HepG2 (cell line): ENCODE measurements around the gene ICE2. TPM values are rescaled to one million over a fixed set of nuclear protein-coding genes. Genes with fewer than 3 reads are reported as not detected.
A peak's percentile ranks its signal among the peaks of the same experiment; 100 is the strongest.

Experiments used
- ARID2 ChIP-seq: sonication (generic); formaldehyde crosslinking; IDR thresholded peaks from 2 replicates; pipeline ENCODE4 v1.8.1; 2022; ENCODE audit warnings: mild to moderate bottlenecking, missing genetic modification reagents, borderline replicate concordance
- CC2D1A ChIP-seq: sonication (generic); formaldehyde crosslinking; IDR thresholded peaks from 2 replicates; pipeline ENCODE4 v1.8.1; 2023; ENCODE audit warnings: mild to moderate bottlenecking, missing genetic modification reagents
- FOXO1 ChIP-seq: sonication (generic); formaldehyde crosslinking; IDR thresholded peaks from 2 replicates; pipeline ENCODE4 v1.4.0; 2020; ENCODE audit warnings: missing genetic modification reagents
- GPN1 ChIP-seq: sonication (generic); formaldehyde crosslinking; IDR thresholded peaks from 2 replicates; pipeline ENCODE4 v1.5.1; 2020; ENCODE audit warnings: missing genetic modification reagents, borderline replicate concordance
- HNRNPH1 ChIP-seq: fragments of 200-400 bp; formaldehyde crosslinking; optimal IDR thresholded peaks from 2 replicates; pipeline ENCODE3; 2017; ENCODE audit warnings: mild to moderate bottlenecking, low read depth, low read length
- HOXA5 ChIP-seq: sonication (generic); formaldehyde crosslinking; IDR thresholded peaks from 2 replicates; pipeline ENCODE4 v1.4.0; 2020; ENCODE audit warnings: missing genetic modification reagents
- KDM2A ChIP-seq: sonication (generic); formaldehyde crosslinking; IDR thresholded peaks from 2 replicates; pipeline ENCODE4 v1.4.0; 2020; ENCODE audit warnings: low read depth, missing genetic modification reagents, borderline replicate concordance
- MTA1 ChIP-seq: sonication (generic); formaldehyde crosslinking; IDR thresholded peaks from 2 replicates; pipeline ENCODE4 v1.4.0; 2020; ENCODE audit warnings: missing genetic modification reagents, mild to moderate bottlenecking, borderline replicate concordance
- PAX8 ChIP-seq: sonication (generic); formaldehyde crosslinking; IDR thresholded peaks from 2 replicates; pipeline ENCODE4 v1.8.0; 2022; ENCODE audit warnings: mild to moderate bottlenecking, missing genetic modification reagents, borderline replicate concordance
- RAD21 ChIP-seq: fragments of 450-650 bp; formaldehyde crosslinking; IDR thresholded peaks from 2 replicates; pipeline ENCODE4 v1.5.0; 2020; ENCODE audit warnings: mild to moderate bottlenecking
- ZNF263 ChIP-seq: sonication (generic); formaldehyde crosslinking; IDR thresholded peaks from 2 replicates; pipeline ENCODE4 v1.4.0; 2020; ENCODE audit warnings: missing genetic modification reagents
- ZNF354B ChIP-seq: sonication (generic); formaldehyde crosslinking; IDR thresholded peaks from 2 replicates; pipeline ENCODE4 v1.8.0; 2022; ENCODE audit warnings: mild to moderate bottlenecking, missing genetic modification reagents
- ZNF557 ChIP-seq: sonication (generic); formaldehyde crosslinking; IDR thresholded peaks from 2 replicates; pipeline ENCODE4 v1.4.0; 2020; ENCODE audit warnings: missing genetic modification reagents
- ZNF605 ChIP-seq: sonication (generic); formaldehyde crosslinking; IDR thresholded peaks from 2 replicates; pipeline ENCODE4 v1.8.0; 2022; ENCODE audit warnings: mild to moderate bottlenecking, missing genetic modification reagents
- ZNF768 ChIP-seq: sonication (generic); formaldehyde crosslinking; IDR thresholded peaks from 2 replicates; pipeline ENCODE4 v1.4.0; 2020; ENCODE audit warnings: missing genetic modification reagents
- ZSCAN30 ChIP-seq: sonication (generic); formaldehyde crosslinking; IDR thresholded peaks from 2 replicates; pipeline ENCODE4 v1.5.0; 2020; ENCODE audit warnings: mild to moderate bottlenecking, missing genetic modification reagents
- polyA plus RNA-seq, 8 experiments: library from polyadenylated mRNA; depleted of rRNA in 3 of 8; stranded (reverse) in 7 of 8; unstranded in 1 of 8; fragments of >200 nt; fragmentation: Illumina TruSeq in 4 of 8; extraction: Trizol in 4 of 8; gene quantifications; 2 replicates each; pipeline versions ENCODE4 v1.2.1 to v1.2.3, GENCODE V29; 2011 to 2016; ENCODE audit warnings: low read depth in 4 of 8, missing spikeins in 1 of 8, mixed read lengths in 1 of 8; ENCODE audit not compliant: insufficient read depth in 1 of 8
- total RNA-seq, 5 experiments: library from RNA; depleted of rRNA; stranded (reverse); fragments of >200 nt; fragmentation: Illumina TruSeq; extraction: Trizol; gene quantifications; 2 replicates each; pipeline ENCODE4 v1.2.3, GENCODE V29; 2016; ENCODE audit warnings: low read depth in 1 of 5
- TF ChIP-seq, protein P1 (sequence below): sonication (generic); formaldehyde crosslinking; IDR thresholded peaks from 2 replicates; pipeline ENCODE4 v1.9.0; 2022; ENCODE audit warnings: missing genetic modification reagents, mild to moderate bottlenecking, borderline replicate concordance
- TF ChIP-seq, protein P2 (sequence below): sonication (generic); formaldehyde crosslinking; IDR thresholded peaks from 2 replicates; pipeline ENCODE4 v1.4.0; 2020; ENCODE audit warnings: missing genetic modification reagents
- TF ChIP-seq, protein P3 (sequence below): sonication (generic); formaldehyde crosslinking; IDR thresholded peaks from 2 replicates; pipeline ENCODE4 v1.8.0; 2022; ENCODE audit warnings: missing genetic modification reagents, low read depth, mild to moderate bottlenecking, borderline replicate concordance
- TF ChIP-seq, protein P4 (sequence below): sonication (generic); formaldehyde crosslinking; IDR thresholded peaks from 2 replicates; pipeline ENCODE4 v1.8.1; 2023; ENCODE audit warnings: mild to moderate bottlenecking, missing genetic modification reagents
- TF ChIP-seq, protein P5 (sequence below): sonication (generic); formaldehyde crosslinking; IDR thresholded peaks from 2 replicates; pipeline ENCODE4 v1.4.0; 2020; ENCODE audit warnings: missing genetic modification reagents, borderline replicate concordance
- TF ChIP-seq, protein P6 (sequence below): sonication (generic); formaldehyde crosslinking; IDR thresholded peaks from 2 replicates; pipeline ENCODE4 v1.4.0; 2020; ENCODE audit warnings: mild to moderate bottlenecking, low read depth, missing genetic modification reagents

Gene ICE2
- total and polyA plus RNA-seq, 2 of the 13 experiments (the other 11 are each of a cell fraction or from before 2014, with no cell fraction given): 24.8 to 26.4 TPM

DNA sequence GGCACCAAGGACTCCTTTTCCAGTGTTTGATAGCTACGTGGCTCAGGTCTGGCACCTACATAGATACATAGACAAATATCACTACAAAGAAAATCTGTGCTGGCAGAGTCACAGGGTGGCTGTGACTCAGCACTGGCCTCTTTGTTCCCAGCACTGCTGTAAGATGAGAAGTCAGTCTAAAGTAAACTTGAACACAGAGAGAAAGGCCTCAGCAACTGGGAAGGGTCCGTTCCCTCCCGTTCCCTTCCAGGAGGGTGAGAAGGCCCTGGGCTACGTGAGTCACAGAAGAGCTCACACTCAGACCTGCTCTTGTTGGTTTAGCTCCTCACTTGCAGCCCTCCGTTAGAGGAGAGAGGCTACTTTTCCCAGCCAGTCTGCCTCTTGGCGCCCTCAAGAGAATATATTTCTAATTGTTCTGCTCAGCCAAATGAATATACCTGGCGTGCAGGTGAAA is 104.3 kb downstream of the ICE2 start (continued):
- TF ChIP-seq, protein P1, sequence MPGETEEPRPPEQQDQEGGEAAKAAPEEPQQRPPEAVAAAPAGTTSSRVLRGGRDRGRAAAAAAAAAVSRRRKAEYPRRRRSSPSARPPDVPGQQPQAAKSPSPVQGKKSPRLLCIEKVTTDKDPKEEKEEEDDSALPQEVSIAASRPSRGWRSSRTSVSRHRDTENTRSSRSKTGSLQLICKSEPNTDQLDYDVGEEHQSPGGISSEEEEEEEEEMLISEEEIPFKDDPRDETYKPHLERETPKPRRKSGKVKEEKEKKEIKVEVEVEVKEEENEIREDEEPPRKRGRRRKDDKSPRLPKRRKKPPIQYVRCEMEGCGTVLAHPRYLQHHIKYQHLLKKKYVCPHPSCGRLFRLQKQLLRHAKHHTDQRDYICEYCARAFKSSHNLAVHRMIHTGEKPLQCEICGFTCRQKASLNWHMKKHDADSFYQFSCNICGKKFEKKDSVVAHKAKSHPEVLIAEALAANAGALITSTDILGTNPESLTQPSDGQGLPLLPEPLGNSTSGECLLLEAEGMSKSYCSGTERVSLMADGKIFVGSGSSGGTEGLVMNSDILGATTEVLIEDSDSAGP (CRISPR knock-in tag): peak; percentile 29; the same call in 1 of the 2 replicates
- no peak for TF ChIP-seq ZSCAN30 (CRISPR knock-in tag)
- TF ChIP-seq ZNF557: no peak
- TF ChIP-seq FOXO1 (CRISPR knock-in tag): peak; percentile 77
- TF ChIP-seq KDM2A (CRISPR knock-in tag): peak; percentile 64; the same call in 1 of the 2 replicates
- no peak; the same call in 1 of the 2 replicates for TF ChIP-seq ZNF263 (CRISPR knock-in tag)
- TF ChIP-seq, protein P2, sequence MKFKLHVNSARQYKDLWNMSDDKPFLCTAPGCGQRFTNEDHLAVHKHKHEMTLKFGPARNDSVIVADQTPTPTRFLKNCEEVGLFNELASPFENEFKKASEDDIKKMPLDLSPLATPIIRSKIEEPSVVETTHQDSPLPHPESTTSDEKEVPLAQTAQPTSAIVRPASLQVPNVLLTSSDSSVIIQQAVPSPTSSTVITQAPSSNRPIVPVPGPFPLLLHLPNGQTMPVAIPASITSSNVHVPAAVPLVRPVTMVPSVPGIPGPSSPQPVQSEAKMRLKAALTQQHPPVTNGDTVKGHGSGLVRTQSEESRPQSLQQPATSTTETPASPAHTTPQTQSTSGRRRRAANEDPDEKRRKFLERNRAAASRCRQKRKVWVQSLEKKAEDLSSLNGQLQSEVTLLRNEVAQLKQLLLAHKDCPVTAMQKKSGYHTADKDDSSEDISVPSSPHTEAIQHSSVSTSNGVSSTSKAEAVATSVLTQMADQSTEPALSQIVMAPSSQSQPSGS (CRISPR knock-in tag): peak; percentile 14; the same call in 1 of the 2 replicates
- no peak for TF ChIP-seq ZNF354B (CRISPR knock-in tag)
- TF ChIP-seq ARID2 (CRISPR knock-in tag): no peak
- 0 out of 2 replicates have a peak, but pooled peaks have one; percentile 48 for TF ChIP-seq MTA1 (CRISPR knock-in tag)
- no peak for TF ChIP-seq HOXA5 (CRISPR knock-in tag)
- peak; percentile 37; the same call in 1 of the 2 replicates for TF ChIP-seq RAD21 (CRISPR knock-in tag)
- TF ChIP-seq ZNF605 (CRISPR knock-in tag): 0 out of 2 replicates have a peak, but pooled peaks have one; percentile 46
- TF ChIP-seq, protein P3, sequence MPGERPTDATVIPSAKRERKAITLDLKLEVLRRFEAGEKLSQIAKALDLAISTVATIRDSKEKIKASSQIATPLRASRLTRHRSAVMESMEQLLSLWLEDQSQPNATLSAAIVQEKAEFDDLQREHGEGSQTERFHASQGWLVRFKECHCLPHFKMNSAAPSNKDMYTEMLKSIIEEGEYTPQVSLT (CRISPR knock-in tag): no peak
- no peak for TF ChIP-seq CC2D1A (CRISPR knock-in tag)
- TF ChIP-seq HNRNPH1: no peak
- TF ChIP-seq, protein P4, sequence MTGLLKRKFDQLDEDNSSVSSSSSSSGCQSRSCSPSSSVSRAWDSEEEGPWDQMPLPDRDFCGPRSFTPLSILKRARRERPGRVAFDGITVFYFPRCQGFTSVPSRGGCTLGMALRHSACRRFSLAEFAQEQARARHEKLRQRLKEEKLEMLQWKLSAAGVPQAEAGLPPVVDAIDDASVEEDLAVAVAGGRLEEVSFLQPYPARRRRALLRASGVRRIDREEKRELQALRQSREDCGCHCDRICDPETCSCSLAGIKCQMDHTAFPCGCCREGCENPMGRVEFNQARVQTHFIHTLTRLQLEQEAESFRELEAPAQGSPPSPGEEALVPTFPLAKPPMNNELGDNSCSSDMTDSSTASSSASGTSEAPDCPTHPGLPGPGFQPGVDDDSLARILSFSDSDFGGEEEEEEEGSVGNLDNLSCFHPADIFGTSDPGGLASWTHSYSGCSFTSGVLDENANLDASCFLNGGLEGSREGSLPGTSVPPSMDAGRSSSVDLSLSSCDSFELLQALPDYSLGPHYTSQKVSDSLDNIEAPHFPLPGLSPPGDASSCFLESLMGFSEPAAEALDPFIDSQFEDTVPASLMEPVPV (CRISPR knock-in tag): no peak
- no peak for TF ChIP-seq PAX8 (CRISPR knock-in tag)
- TF ChIP-seq GPN1: no peak
- no peak for TF ChIP-seq ZNF768
- TF ChIP-seq, protein P5, sequence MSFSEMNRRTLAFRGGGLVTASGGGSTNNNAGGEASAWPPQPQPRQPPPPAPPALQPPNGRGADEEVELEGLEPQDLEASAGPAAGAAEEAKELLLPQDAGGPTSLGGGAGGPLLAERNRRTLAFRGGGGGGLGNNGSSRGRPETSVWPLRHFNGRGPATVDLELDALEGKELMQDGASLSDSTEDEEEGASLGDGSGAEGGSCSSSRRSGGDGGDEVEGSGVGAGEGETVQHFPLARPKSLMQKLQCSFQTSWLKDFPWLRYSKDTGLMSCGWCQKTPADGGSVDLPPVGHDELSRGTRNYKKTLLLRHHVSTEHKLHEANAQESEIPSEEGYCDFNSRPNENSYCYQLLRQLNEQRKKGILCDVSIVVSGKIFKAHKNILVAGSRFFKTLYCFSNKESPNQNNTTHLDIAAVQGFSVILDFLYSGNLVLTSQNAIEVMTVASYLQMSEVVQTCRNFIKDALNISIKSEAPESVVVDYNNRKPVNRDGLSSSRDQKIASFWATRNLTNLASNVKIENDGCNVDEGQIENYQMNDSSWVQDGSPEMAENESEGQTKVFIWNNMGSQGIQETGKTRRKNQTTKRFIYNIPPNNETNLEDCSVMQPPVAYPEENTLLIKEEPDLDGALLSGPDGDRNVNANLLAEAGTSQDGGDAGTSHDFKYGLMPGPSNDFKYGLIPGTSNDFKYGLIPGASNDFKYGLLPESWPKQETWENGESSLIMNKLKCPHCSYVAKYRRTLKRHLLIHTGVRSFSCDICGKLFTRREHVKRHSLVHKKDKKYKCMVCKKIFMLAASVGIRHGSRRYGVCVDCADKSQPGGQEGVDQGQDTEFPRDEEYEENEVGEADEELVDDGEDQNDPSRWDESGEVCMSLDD (CRISPR knock-in tag): no peak
- TF ChIP-seq, protein P6, sequence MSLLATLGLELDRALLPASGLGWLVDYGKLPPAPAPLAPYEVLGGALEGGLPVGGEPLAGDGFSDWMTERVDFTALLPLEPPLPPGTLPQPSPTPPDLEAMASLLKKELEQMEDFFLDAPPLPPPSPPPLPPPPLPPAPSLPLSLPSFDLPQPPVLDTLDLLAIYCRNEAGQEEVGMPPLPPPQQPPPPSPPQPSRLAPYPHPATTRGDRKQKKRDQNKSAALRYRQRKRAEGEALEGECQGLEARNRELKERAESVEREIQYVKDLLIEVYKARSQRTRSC (CRISPR knock-in tag): no peak
